K562 (cell line): ENCODE measurements around the gene IL21. TPM values are rescaled to one million over a fixed set of nuclear protein-coding genes. Genes with fewer than 3 reads are reported as not detected.
A peak's percentile ranks its signal among the peaks of the same experiment; 100 is the strongest.

Source experiments
- CBX2 ChIP-seq: fragments of 200-600 bp; sonication (generic); IDR thresholded peaks from one replicate; pipeline ENCODE4 v1.6.1; 2012; ENCODE audit warnings: mild to moderate bottlenecking, low read length, inconsistent platforms; ENCODE audit not compliant: insufficient read depth, poor library complexity, severe bottlenecking
- EHMT2 ChIP-seq: fragments of 450-650 bp; IDR thresholded peaks from 2 replicates; pipeline ENCODE4 v1.6.1; 2018; ENCODE audit warnings: antibody characterized with exemption
- NBN ChIP-seq: fragments of 450-650 bp; IDR thresholded peaks from 2 replicates; pipeline ENCODE4 v1.6.1; 2016; ENCODE audit warnings: low read depth, mild to moderate bottlenecking
- THAP7 ChIP-seq: fragments of 250-450 bp; sonication (Bioruptor Pico); IDR thresholded peaks from 2 replicates; pipeline ENCODE4 v1.5.0; 2021
- ZBTB40 ChIP-seq, 2 experiments: fragments of 450-650 bp in 1 of 2; sonication (generic) in 1 of 2; formaldehyde crosslinking in 1 of 2; IDR thresholded peaks; 2 replicates each; pipeline versions ENCODE4 v1.7.1 to v1.9.0; 2016 to 2022; ENCODE audit warnings: inconsistent platforms in 1 of 2, mild to moderate bottlenecking in 1 of 2, missing genetic modification reagents in 1 of 2
- polyA plus RNA-seq, 8 experiments: library from polyadenylated mRNA; depleted of rRNA in 4 of 8; stranded (reverse) in 5 of 8; unstranded in 3 of 8; fragments of >200 nt; fragmentation: Nextera tagmentation in 2 of 8; fragmentation: Illumina TruSeq in 1 of 8; extraction: Ambion mirVana in 2 of 8; extraction: Trizol in 1 of 8; gene quantifications; 2 replicates each; pipeline versions ENCODE4 v1.2.1 to v1.2.3, GENCODE V29; 2011 to 2014; ENCODE audit warnings: inconsistent platforms in 1 of 8, missing spikeins in 1 of 8
- total RNA-seq, 7 experiments: library from RNA; depleted of rRNA in 6 of 7; stranded (reverse); fragments of >200 nt in 6 of 7; fragmentation: Illumina TruSeq in 2 of 7; extraction: Trizol in 2 of 7; gene quantifications; 2 replicates each; pipeline versions ENCODE4 v1.2.1 to v1.2.3, GENCODE V29; 2011 to 2021; ENCODE audit warnings: low replicate concordance in 1 of 7

IL21 gene
- total and polyA plus RNA-seq, 9 of the 15 experiments (the other 6 are each of a cell fraction or from before 2014, with no cell fraction given): not detected

- TF ChIP-seq CBX2 (no peak), ZBTB40 (IDR thresholded peaks at IDR 0.05) (peak; percentile 69), ZBTB40 (CRISPR knock-in tag; IDR thresholded peaks at IDR 0.05) (no peak), EHMT2 (no peak), NBN (no peak), THAP7 (no peak)
These were observed 31.5 kb upstream of the IL21 start (continued) for GRCh38 chr4:122652379-122652778.
